ENCODE measurements around the gene MCF2L. TPM values are rescaled to one million over a fixed set of nuclear protein-coding genes. Genes with fewer than 3 reads are reported as not detected.

Gene MCF2L
- total RNA-seq, 6 experiments from 2014 or later, result 9.6 to 18.4 (median 11.7) TPM

DNA sequence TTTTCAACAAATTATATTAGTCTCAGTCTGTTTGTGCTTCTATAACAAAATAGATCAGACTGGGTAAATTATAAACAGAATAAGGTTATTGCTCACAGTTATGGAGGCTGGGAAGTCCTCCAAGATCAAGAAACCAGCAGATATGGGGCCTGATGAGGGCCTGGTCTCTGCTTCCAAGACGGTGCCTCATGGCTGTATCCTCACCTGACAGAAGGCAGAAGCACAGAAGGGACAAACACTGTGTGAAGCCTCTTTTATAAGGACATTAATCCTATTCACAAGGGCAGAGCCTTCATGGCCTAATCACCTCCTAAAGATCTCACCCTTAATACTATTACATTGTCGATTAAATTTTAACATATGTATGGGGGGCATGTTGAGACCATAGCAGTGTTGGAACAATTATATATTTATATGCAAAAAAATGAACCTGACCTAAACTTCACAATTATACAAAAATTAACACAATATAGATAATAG, 166.3 kb downstream of the MCF2L start:
- H3K4me1 ChIP-seq, result peaks cover 0 to 28% (median 0%) of the 10 kb centered on the region in 4 donors
- H3K4me3 ChIP-seq, result no peak overlapping the region
- no peak for ATAC-seq
- H3K27me3 ChIP-seq, result no peaks in the 10 kb centered on the region
- no peak overlapping the region for H3K27ac ChIP-seq
- no peaks in the 10 kb centered on the region for H3K9me3 ChIP-seq
- WGBS (ENCODE audit: insufficient coverage, low coverage, low lambda C conversion rate, missing lambda C conversion rate), result 68% methylated on average over 2 of the region's 2 CpGs
- DNase-seq, result no peak
- peaks cover 0 to 14% (median 0%) of the 10 kb centered on the region in 4 donors for H3K36me3 ChIP-seq
- TF ChIP-seq POLR2A (IDR thresholded peaks at IDR 0.05), result no peak
- TF ChIP-seq, protein P1, sequence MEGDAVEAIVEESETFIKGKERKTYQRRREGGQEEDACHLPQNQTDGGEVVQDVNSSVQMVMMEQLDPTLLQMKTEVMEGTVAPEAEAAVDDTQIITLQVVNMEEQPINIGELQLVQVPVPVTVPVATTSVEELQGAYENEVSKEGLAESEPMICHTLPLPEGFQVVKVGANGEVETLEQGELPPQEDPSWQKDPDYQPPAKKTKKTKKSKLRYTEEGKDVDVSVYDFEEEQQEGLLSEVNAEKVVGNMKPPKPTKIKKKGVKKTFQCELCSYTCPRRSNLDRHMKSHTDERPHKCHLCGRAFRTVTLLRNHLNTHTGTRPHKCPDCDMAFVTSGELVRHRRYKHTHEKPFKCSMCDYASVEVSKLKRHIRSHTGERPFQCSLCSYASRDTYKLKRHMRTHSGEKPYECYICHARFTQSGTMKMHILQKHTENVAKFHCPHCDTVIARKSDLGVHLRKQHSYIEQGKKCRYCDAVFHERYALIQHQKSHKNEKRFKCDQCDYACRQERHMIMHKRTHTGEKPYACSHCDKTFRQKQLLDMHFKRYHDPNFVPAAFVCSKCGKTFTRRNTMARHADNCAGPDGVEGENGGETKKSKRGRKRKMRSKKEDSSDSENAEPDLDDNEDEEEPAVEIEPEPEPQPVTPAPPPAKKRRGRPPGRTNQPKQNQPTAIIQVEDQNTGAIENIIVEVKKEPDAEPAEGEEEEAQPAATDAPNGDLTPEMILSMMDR (IDR thresholded peaks at IDR 0.05), result no peak
- intact Hi-C loops (cut with DNase I), result no loop called here

DNA sequence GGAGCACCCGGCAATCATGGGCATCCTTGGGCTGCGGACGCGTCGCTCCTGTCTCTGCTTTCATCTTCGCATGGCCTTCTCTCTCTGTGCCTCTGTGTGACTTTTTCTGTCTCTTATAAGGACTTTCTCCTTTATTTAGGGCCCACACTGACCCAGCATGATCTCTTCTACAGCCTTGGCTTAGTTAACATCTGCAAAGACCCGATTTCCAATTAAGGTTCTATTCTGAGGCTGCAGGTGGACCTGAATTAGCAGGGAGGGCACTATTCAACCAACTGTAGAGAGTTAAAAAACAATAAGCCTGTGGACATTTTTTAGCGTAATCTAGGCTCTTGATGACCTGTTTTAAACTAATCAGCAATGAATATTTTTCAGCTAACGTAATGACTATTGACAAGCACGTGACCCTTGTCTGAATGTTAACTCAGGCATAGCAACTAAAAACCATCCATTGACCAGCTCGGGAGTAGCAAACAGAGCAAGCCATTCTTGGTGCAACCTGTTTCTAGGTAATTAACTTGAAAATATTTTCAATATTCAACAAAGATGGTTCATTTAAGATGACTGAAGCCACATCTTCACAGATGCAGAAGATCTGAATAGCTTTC, 168.8 kb downstream of the MCF2L start:
- 68% methylated on average over 10 of the region's 11 CpGs for WGBS (ENCODE audit: insufficient coverage, low coverage, low lambda C conversion rate, missing lambda C conversion rate)
- ATAC-seq (peak in 2 of 4 donors; percentile 51 to 56), DNase-seq (no peak)
- TF ChIP-seq, protein P1 (IDR thresholded peaks at IDR 0.05), result no peak
- no peak for TF ChIP-seq POLR2A (IDR thresholded peaks at IDR 0.05)
- Histone ChIP-seq H3K27me3 (no peaks in the 10 kb centered on the region), H3K9me3 (no peaks in the 10 kb centered on the region), H3K4me1 (peaks cover 0 to 28% (median 0%) of the 10 kb centered on the region in 4 donors), H3K36me3 (peaks cover 0 to 6% (median 0%) of the 10 kb centered on the region in 4 donors), H3K4me3 (no peak overlapping the region), H3K27ac (peak overlapping the region in 2 of 3 donors; percentile 56 to 68)
- intact Hi-C loops (cut with DNase I), result no loop called here

DNA sequence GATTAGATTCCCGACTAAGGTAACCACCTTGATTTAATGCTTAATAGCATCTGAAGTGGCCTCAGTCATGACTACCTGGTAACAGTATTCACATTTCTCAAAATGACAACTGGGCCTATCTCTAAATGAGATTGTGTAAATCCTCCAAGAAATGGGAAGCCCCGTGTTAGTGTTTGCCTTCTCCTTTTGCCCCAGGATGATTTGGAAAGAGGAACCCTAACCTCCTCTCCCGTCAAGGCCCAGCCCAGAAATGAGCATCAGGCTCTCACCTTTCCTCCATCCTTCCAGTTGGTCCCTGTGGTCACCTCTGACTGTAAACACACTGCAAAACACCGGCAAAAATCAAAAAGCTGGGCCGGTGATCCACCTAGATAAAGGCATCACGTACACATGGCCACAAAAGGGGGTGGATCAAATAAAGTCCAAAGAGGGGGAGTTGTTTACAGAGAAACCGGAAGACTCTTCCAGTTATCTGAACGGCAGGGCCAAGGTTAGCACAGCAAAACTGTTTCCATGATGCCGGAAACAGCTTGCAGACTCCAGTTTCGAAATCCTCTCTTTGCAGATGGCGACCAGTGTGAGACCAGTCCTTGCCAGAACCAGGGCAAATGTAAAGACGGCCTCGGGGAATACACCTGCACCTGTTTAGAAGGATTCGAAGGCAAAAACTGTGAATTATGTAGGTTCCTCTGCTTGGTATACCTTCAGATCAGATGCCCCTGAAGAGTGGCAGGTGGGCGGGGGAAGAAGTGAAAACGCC, 170.0 kb downstream of the MCF2L start:
- WGBS (ENCODE audit: insufficient coverage, low coverage, low lambda C conversion rate, missing lambda C conversion rate), result 34% methylated on average over 13 of the region's 16 CpGs
- no peaks in the 10 kb centered on the region for H3K27me3 ChIP-seq
- peaks cover 0 to 28% (median 0%) of the 10 kb centered on the region in 4 donors for H3K4me1 ChIP-seq
- H3K36me3 ChIP-seq, result peaks cover 0 to 6% (median 0%) of the 10 kb centered on the region in 4 donors
- peak in 2 of 3 donors; percentile 44 to 57 for DNase-seq
- H3K9me3 ChIP-seq, result no peaks in the 10 kb centered on the region
- peak; percentile 39 for TF ChIP-seq POLR2A (IDR thresholded peaks at IDR 0.05)
- TF ChIP-seq, protein P1 (IDR thresholded peaks at IDR 0.05), result no peak
- H3K4me3 ChIP-seq, result no peak overlapping the region
- ATAC-seq, result peak; percentile 65 to 77 (median 72)
- intact Hi-C loops (cut with DNase I), result no loop called here
- peak overlapping the region; percentile 42 to 68 (median 68) for H3K27ac ChIP-seq

DNA sequence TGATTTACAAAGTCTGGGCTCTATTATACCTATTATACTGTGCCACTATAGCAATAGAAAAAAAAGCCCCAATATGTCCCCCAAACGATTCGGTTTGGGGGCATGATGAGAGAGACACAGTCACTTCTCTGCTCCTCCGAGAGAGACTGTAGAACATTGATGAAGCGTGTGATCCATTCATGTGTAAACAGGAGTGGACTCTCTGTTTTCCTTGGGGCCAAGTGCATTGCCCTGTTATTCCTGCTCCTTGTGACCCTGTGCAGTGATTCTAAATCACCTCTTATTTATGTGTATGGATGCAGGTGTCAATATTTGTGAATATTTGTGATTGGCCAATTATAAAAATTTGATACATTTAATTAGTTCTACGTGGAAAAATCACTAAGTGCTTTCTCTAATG, 170.6 kb downstream of the MCF2L start:
- H3K27me3 ChIP-seq, result no peaks in the 10 kb centered on the region
- peaks cover 0 to 12% (median 0%) of the 10 kb centered on the region in 4 donors for H3K36me3 ChIP-seq
- WGBS (ENCODE audit: insufficient coverage, low coverage, low lambda C conversion rate, missing lambda C conversion rate), result 47% methylated on average over 5 of the region's 5 CpGs
- peak overlapping the region; percentile 42 to 68 (median 68) for H3K27ac ChIP-seq
- DNase-seq (no peak), ATAC-seq (peak in 3 of 4 donors; percentile 34 to 52 (median 43))
- peaks cover 0 to 28% (median 0%) of the 10 kb centered on the region in 4 donors for H3K4me1 ChIP-seq
- intact Hi-C loops (cut with DNase I), result no loop called here
- no peak for TF ChIP-seq POLR2A (IDR thresholded peaks at IDR 0.05)
- TF ChIP-seq, protein P1 (IDR thresholded peaks at IDR 0.05), result no peak
- H3K4me3 ChIP-seq, result no peak overlapping the region
- H3K9me3 ChIP-seq, result no peaks in the 10 kb centered on the region
